Hepatocyte (in vitro differentiated cells): Measurements from ENCODE around the gene TFCP2L1. TPM values are rescaled to one million over a fixed set of nuclear protein-coding genes. Genes with fewer than 3 reads are reported as not detected.
"Not testable (repeated sequence)": the region's sequence is repeated elsewhere in the genome, so short reads cannot be mapped to it uniquely, and the experiment has no call there.

Source experiments
- DNase-seq: peaks from one replicate; pipeline ENCODE4 v3.0.0-alpha.2; 2016; ENCODE audit warnings: low spot score
- H2AFZ ChIP-seq: fragments of 200-600 bp; sonication (generic); 2 replicates; pipeline ENCODE4 v1.6.0; 2016; ENCODE audit warnings: antibody characterized with exemption, mild to moderate bottlenecking
- H3K27ac ChIP-seq: fragments of 200-600 bp; sonication (generic); 2 replicates; pipeline ENCODE4 v1.5.1; 2016; ENCODE audit warnings: mild to moderate bottlenecking
- H3K27me3 ChIP-seq: fragments of 200-600 bp; sonication (generic); 2 replicates; pipeline ENCODE4 v1.6.1; 2016
- H3K36me3 ChIP-seq: fragments of 200-600 bp; sonication (generic); replicated peaks from 2 replicates; pipeline ENCODE4 v1.5.1; 2016; ENCODE audit warnings: low read depth; ENCODE audit not compliant: insufficient read depth
- H3K4me1 ChIP-seq: fragments of 200-600 bp; sonication (generic); 2 replicates; pipeline ENCODE4 v1.5.1; 2016; ENCODE audit warnings: mild to moderate bottlenecking, moderate library complexity; ENCODE audit not compliant: insufficient read depth
- H3K4me2 ChIP-seq: fragments of 200-600 bp; sonication (generic); 2 replicates; pipeline ENCODE4 v1.6.0; 2016
- H3K4me3 ChIP-seq: fragments of 200-600 bp; sonication (generic); 2 replicates; pipeline ENCODE4 v1.5.1; 2016; ENCODE audit warnings: mild to moderate bottlenecking
- H3K79me2 ChIP-seq: fragments of 200-600 bp; sonication (generic); 2 replicates; pipeline ENCODE4 v1.6.0; 2017; ENCODE audit warnings: mild to moderate bottlenecking
- H3K9me2 ChIP-seq: fragments of 200-600 bp; sonication (generic); replicated peaks from 2 replicates; pipeline ENCODE4 v1.6.0; 2017; ENCODE audit warnings: mild to moderate bottlenecking; ENCODE audit not compliant: insufficient read depth
- H3K9me3 ChIP-seq: fragments of 200-600 bp; sonication (generic); 2 replicates; pipeline ENCODE4 v1.5.1; 2016; ENCODE audit warnings: low read depth, mild to moderate bottlenecking
- H4K20me1 ChIP-seq: fragments of 200-600 bp; sonication (generic); 2 replicates; pipeline ENCODE4 v1.6.0; 2016; ENCODE audit warnings: mild to moderate bottlenecking; ENCODE audit not compliant: insufficient read depth, poor library complexity, severe bottlenecking
- EZH2 ChIP-seq: fragments of 200-600 bp; sonication (generic); IDR thresholded peaks from 2 replicates; pipeline ENCODE4 v1.6.1; 2016; ENCODE audit warnings: antibody characterized with exemption, mild to moderate bottlenecking, borderline replicate concordance
- EZH2phosphoT487 ChIP-seq: fragments of 200-600 bp; sonication (generic); IDR thresholded peaks from one replicate; pipeline ENCODE4 v1.6.1; 2018; ENCODE audit warnings: antibody characterized with exemption, mild to moderate bottlenecking, low read depth, moderate library complexity; ENCODE audit not compliant: unreplicated experiment, severe bottlenecking
- WGBS: methylation state at CpG from one replicate; pipeline ENCODE4 v1.1.6; 2016; ENCODE audit warnings: low lambda C conversion rate; ENCODE audit errors: missing lambda C conversion rate; 5-methylcytosine and 5-hydroxymethylcytosine counted together
- polyA plus RNA-seq: library from polyadenylated mRNA; unstranded; fragments of >200 nt; fragmentation: Nextera tagmentation; extraction: Ambion mirVana; gene quantifications from 2 replicates; pipeline ENCODE4 v1.2.1, GENCODE V29; 2016
- total RNA-seq: library from RNA; depleted of rRNA; stranded (reverse); fragments of >200 nt; gene quantifications from 2 replicates; pipeline ENCODE4 v1.2.3, GENCODE V29; 2014
- TF ChIP-seq, protein P1 (sequence below): fragments of 200-600 bp; sonication (generic); IDR thresholded peaks from 2 replicates; pipeline ENCODE4 v1.5.1; 2016; ENCODE audit warnings: antibody characterized with exemption, mild to moderate bottlenecking; ENCODE audit not compliant: poor library complexity

Gene TFCP2L1
- total and polyA plus RNA-seq, 2 experiments from 2014 or later, result 1.1 to 2.5 TPM

DNA sequence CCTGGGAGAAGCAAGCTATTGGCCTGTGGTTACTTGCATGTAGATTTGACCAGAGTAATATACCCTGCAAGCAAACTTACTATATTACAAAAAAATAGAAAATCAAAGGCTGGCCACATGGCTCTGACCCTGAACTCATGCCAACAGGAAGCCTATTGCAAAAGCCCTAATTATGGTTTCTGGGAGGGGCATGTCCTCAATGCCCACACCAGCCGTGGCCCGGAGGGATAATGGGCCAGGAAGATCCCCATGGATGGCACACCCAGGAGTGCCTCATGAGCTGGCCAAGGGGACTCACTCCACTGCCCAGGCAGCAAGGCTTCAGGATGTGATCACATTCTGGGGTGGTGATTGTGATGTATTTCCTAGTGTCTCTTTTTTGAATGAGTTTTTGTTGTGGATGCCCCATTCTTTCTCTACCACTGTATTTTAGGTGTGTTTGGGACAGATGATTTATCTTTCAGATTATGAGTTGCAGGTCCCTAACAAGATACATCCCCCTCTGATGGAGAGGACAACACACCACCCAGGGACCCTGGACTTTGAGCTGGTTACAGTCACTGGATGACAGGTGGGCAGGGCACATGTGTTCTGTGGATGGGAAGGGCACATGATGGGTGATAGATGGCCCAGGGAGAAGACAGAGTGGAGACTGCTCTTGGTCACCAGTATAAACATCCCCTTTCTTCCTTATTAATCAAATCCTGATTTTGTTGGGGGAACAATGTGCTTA is 18.7 kb upstream of the TFCP2L1 start:
- WGBS, result 92% methylated on average over 2 of the region's 2 CpGs
- TF ChIP-seq EZH2, result no peak
- no peak for TF ChIP-seq EZH2phosphoT487
- TF ChIP-seq, protein P1, sequence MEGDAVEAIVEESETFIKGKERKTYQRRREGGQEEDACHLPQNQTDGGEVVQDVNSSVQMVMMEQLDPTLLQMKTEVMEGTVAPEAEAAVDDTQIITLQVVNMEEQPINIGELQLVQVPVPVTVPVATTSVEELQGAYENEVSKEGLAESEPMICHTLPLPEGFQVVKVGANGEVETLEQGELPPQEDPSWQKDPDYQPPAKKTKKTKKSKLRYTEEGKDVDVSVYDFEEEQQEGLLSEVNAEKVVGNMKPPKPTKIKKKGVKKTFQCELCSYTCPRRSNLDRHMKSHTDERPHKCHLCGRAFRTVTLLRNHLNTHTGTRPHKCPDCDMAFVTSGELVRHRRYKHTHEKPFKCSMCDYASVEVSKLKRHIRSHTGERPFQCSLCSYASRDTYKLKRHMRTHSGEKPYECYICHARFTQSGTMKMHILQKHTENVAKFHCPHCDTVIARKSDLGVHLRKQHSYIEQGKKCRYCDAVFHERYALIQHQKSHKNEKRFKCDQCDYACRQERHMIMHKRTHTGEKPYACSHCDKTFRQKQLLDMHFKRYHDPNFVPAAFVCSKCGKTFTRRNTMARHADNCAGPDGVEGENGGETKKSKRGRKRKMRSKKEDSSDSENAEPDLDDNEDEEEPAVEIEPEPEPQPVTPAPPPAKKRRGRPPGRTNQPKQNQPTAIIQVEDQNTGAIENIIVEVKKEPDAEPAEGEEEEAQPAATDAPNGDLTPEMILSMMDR, result no peak
- Histone ChIP-seq H3K4me3 (no peak overlapping the region), H3K36me3 (no peaks in the 10 kb centered on the region), H3K27ac (no peak overlapping the region), H3K9me2 (no peaks in the 10 kb centered on the region), H3K79me2 (no peaks in the 10 kb centered on the region), H3K27me3 (no peaks in the 10 kb centered on the region), H2AFZ (no peak overlapping the region), H3K4me2 (no peak overlapping the region), H4K20me1 (no peaks in the 10 kb centered on the region), H3K4me1 (no peaks in the 10 kb centered on the region), H3K9me3 (no peaks in the 10 kb centered on the region)
- no peak for DNase-seq

DNA sequence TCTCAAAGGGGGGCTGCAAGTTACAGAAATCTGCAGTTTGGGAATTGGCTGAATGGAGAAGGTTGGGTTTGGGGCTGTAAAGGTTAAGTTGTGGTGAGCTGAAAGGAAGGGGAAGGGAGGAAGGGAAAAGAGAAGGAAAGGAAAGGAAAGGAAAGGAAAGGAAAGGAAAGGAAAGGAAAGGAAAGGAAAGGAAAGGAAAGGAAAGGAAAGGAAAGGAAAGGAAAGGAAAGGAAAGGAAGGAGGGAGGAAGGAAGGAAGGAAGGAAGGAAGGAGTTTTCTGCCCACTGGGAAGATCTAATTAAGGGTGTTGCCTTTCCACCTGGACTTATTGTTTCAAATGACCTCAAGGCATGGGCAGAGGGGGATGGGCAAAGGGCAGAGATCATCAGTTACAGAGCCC is 16.2 kb upstream of the TFCP2L1 start:
- not testable (repeated sequence) for H3K4me1 ChIP-seq, H3K9me2 ChIP-seq, H3K79me2 ChIP-seq, H3K9me3 ChIP-seq, H3K27ac ChIP-seq, DNase-seq, H3K27me3 ChIP-seq, H3K4me3 ChIP-seq, H3K36me3 ChIP-seq, H3K4me2 ChIP-seq, H2AFZ ChIP-seq, H4K20me1 ChIP-seq

DNA sequence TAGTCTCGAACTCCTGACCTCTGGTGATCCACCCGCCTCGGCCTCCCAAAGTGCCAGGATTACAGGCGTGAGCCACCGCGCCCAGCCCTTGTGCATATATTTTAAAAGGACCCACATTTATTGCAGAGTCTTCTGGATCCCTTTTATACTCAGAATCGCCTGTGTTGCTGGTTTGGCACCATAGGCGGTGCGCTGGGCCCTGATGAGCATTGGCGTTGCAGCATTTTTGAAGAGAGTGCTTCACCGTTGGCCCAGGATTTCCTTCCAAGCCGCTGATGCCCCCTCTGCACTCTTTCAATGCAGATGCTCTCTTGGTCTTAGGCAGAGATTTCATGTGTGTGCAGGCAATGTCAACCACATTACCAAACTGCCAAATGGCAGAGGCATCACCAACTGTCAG is 13.5 kb upstream of the TFCP2L1 start:
- no peaks in the 10 kb centered on the region for H3K36me3 ChIP-seq

DNA sequence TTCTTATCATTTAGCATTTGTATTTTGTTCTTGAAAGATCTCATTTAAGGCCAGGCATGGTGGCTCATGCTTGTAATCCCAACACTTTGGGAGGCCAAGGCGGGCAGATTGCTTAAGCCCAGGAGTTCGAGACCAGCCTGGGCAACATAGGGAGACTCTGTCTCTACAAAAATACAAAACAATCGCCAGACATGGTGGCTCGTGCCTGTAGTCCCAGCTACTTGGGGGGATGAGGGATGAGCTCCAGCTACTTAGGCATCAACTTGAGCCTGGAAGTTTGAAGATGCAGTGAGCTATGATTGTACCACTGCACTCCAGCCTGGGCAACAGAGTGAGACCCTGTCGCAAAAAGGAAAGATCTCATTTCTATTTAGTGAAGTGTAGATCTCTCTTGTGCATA is 12.9 kb upstream of the TFCP2L1 start:
- H3K4me1 ChIP-seq, H3K36me3 ChIP-seq, H3K27ac ChIP-seq, H3K79me2 ChIP-seq, DNase-seq, H3K9me3 ChIP-seq, H3K4me2 ChIP-seq, H4K20me1 ChIP-seq, H3K27me3 ChIP-seq, H3K4me3 ChIP-seq, H3K9me2 ChIP-seq, H2AFZ ChIP-seq: not testable (repeated sequence)
- 86% methylated on average over 5 of the region's 5 CpGs for WGBS

More for the DNA sequence above, 13.5 kb upstream of the TFCP2L1 start:
- no peak overlapping the region for H2AFZ ChIP-seq
- no peak overlapping the region for H3K27ac ChIP-seq
- no peaks in the 10 kb centered on the region for H4K20me1 ChIP-seq
- no peak for DNase-seq
- TF ChIP-seq EZH2 (no peak), EZH2phosphoT487 (no peak)
- TF ChIP-seq, protein P1, result no peak
- H3K4me2 ChIP-seq, result no peak overlapping the region
- H3K4me3 ChIP-seq, result no peak overlapping the region
- WGBS, result 94% methylated on average over 12 of the region's 12 CpGs
- H3K27me3 ChIP-seq, result no peaks in the 10 kb centered on the region
- H3K9me3 ChIP-seq, result no peaks in the 10 kb centered on the region
- no peaks in the 10 kb centered on the region for H3K4me1 ChIP-seq
- H3K79me2 ChIP-seq, result no peaks in the 10 kb centered on the region
- H3K9me2 ChIP-seq, result no peaks in the 10 kb centered on the region
